Measurements from ENCODE around the gene RALGPS2.

The RALGPS2 gene

DNA sequence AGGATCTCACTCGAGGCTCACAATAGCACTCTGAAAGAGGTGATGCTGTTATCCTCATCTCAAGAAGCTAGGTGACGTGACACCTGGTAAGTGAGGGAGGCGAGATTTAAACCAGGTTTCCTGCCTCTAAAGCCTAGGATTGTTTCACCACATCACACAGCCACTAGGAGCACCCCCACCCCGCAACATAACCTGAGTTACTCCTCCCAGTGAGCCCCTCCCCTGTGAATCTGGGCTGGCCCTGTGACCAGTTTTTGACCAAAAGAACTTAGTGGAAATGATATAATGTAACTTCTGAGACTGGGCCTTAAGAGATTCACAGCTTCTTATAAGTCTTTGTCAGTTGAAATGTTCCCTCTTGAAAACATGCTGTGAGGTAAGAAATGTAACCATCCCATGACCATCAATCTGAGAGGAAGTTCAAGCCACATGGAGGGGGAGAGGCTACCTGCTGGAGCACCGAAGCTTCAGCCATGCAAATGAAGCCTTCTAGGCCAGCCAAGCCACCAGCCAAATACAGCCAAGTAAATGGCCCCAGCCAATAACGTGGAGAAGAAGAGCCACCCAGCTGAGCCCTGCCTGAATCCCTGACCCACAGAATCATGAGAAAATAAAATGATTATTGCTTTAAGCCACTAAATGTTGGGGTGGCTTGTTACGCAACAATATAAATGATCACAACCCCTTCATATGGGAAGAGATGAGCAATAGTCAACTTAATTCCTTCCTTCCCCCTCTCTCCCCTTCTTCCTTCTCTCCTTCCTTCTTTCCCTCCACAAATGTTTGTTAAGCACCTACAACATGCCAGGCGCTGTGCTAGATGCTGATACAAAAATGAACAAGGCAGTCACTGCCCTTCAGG, 239.7 kb downstream of the RALGPS2 start:
- DNase-seq (ENCODE audit: low read depth) = no peak
- TF ChIP-seq, protein P1, sequence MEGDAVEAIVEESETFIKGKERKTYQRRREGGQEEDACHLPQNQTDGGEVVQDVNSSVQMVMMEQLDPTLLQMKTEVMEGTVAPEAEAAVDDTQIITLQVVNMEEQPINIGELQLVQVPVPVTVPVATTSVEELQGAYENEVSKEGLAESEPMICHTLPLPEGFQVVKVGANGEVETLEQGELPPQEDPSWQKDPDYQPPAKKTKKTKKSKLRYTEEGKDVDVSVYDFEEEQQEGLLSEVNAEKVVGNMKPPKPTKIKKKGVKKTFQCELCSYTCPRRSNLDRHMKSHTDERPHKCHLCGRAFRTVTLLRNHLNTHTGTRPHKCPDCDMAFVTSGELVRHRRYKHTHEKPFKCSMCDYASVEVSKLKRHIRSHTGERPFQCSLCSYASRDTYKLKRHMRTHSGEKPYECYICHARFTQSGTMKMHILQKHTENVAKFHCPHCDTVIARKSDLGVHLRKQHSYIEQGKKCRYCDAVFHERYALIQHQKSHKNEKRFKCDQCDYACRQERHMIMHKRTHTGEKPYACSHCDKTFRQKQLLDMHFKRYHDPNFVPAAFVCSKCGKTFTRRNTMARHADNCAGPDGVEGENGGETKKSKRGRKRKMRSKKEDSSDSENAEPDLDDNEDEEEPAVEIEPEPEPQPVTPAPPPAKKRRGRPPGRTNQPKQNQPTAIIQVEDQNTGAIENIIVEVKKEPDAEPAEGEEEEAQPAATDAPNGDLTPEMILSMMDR (IDR thresholded peaks at IDR 0.05; ENCODE audit: low read depth, low read length) = no peak
- TF ChIP-seq POLR2A (IDR thresholded peaks at IDR 0.05; ENCODE audit: extremely low read depth, insufficient read length) (no peak), MYC (IDR thresholded peaks at IDR 0.05; ENCODE audit: low read depth, low read length) (no peak)
- TF ChIP-seq, protein P2, sequence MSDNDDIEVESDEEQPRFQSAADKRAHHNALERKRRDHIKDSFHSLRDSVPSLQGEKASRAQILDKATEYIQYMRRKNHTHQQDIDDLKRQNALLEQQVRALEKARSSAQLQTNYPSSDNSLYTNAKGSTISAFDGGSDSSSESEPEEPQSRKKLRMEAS (IDR thresholded peaks at IDR 0.05; ENCODE audit: low read depth, low read length) = no peak
- no peak overlapping the region for H3K4me3 ChIP-seq (ENCODE audit: low read depth, low read length)

DNA sequence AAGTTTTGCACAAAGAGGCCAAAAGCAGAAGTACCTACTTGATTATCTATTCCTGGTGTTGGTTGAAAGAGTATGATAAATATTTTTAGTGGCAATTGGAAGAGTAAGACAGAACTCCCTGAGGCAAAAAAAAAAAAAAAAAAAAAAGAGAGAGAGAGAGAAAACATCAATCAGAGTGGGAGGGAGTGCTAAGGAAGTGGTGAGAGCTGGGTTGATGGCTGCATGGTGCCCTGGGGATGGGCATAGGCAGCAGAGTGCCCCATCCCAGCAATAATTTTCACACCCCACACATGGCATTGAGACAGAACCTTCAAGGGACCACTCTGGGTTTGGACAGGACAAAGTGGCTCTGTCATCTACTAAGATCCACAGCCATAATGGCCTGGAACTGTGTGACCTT, 241.3 kb downstream of the RALGPS2 start:
- H3K4me3 ChIP-seq (ENCODE audit: low read depth, low read length) = no peak overlapping the region
- peak; percentile 21 for DNase-seq (ENCODE audit: low read depth)
- TF ChIP-seq POLR2A (IDR thresholded peaks at IDR 0.05; ENCODE audit: extremely low read depth, insufficient read length) (no peak), MYC (IDR thresholded peaks at IDR 0.05; ENCODE audit: low read depth, low read length) (no peak)
- TF ChIP-seq, protein P1 (IDR thresholded peaks at IDR 0.05; ENCODE audit: low read depth, low read length) = no peak
- TF ChIP-seq, protein P2 (IDR thresholded peaks at IDR 0.05; ENCODE audit: low read depth, low read length) = no peak

DNA sequence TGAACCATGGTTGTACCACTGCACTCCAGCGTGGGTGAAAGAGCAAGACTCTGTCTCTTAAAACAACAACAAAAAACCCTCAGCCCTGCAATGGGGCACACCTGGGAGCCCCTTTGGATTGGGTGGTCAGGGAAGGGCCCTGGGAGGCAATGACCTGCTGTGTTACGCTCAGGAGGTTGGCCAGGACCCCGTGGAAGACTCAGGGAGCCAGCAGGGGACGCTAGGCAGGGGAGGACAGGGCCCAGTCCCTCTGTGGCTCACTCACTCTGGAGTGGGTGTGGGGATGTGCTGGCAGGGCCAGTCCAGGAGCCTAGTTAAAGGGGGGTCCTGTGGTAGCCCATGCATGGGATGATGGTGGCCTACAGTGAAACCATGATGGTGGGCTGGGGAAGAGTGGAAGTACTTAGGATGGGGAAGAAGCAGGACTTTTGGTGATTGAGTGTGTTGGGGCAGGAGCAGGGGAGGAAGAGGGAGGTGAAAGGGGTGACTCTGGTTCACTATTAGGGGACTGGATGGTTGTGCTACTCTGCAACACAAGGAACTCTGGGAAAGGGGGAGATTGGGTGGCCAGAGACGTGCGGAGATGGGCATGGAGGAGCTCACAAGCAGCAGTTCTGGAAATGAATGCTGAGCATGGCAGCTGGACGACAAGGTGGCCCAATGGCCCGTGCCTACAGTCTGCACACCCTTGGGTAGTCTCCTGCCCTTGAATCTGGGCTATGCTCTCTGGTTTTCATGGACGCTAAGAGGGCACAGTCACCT, 244.4 kb downstream of the RALGPS2 start:
- no peak overlapping the region for H3K4me3 ChIP-seq (ENCODE audit: low read depth, low read length)
- DNase-seq (ENCODE audit: low read depth) = no peak
- TF ChIP-seq POLR2A (IDR thresholded peaks at IDR 0.05; ENCODE audit: extremely low read depth, insufficient read length) (no peak), MYC (IDR thresholded peaks at IDR 0.05; ENCODE audit: low read depth, low read length) (no peak)
- TF ChIP-seq, protein P1 (IDR thresholded peaks at IDR 0.05; ENCODE audit: low read depth, low read length) = no peak
- TF ChIP-seq, protein P2 (IDR thresholded peaks at IDR 0.05; ENCODE audit: low read depth, low read length) = no peak

DNA sequence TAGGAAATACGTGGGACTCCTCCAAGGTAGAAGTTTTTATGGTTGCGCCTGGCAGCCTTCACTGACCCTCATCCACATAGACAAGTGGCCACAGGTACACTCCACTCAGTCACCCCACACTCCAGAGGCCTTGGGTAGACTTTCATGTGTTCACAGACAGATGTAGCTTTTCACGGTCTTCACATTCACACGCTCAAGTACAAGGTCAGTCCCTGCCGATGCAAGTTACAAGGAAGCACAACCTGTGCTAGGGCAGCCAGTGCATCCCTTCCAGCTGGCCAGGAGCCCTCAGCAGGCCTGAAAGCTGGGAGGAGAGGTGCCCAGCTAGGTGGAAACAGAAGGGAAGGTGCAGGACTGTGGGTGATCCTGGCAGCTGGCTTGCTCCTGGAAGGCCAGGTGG, 245.1 kb downstream of the RALGPS2 start:
- no peak overlapping the region for H3K4me3 ChIP-seq (ENCODE audit: low read depth, low read length)
- TF ChIP-seq POLR2A (IDR thresholded peaks at IDR 0.05; ENCODE audit: extremely low read depth, insufficient read length) = no peak
- no peak for TF ChIP-seq MYC (IDR thresholded peaks at IDR 0.05; ENCODE audit: low read depth, low read length)
- TF ChIP-seq, protein P1 (IDR thresholded peaks at IDR 0.05; ENCODE audit: low read depth, low read length) = no peak
- TF ChIP-seq, protein P2 (IDR thresholded peaks at IDR 0.05; ENCODE audit: low read depth, low read length) = no peak
- DNase-seq (ENCODE audit: low read depth) = no peak

Data from NB4 (cell line).